GM21576 (cell line): ENCODE data around the gene EMX2.
"Not testable (repeated sequence)": the region's sequence is repeated elsewhere in the genome, so short reads cannot be mapped to it uniquely, and the experiment has no call there.

Experiments
- ATAC-seq: cut with Tn5 transposase; IDR thresholded peaks from one replicate; pipeline ENCODE4 v1.9.1; 2021; ENCODE audit warnings: mild to moderate bottlenecking, moderate library complexity; ENCODE audit not compliant: unreplicated experiment

EMX2 gene

GRCh38 chr10:117542706-117543224 lies at the start of gene EMX2:
Gene EMX2 (plus strand): TSS chr10:117542746. CDS start chr10:117543268, 522 bp downstream.
- ATAC-seq, result no peak

- no peak for ATAC-seq
Observed at GRCh38 chr10:117496031-117496430, 46.5 kb upstream of the EMX2 start.

GRCh38 chr10:117496616-117497028 lies 45.9 kb upstream of the EMX2 start:
- peak; percentile 79 for ATAC-seq

GRCh38 chr10:117497736-117498135 lies 44.8 kb upstream of the EMX2 start:
- ATAC-seq, result no peak

- no peak for ATAC-seq
Observed at GRCh38 chr10:117499248-117500105, 43.1 kb upstream of the EMX2 start.

- no peak for ATAC-seq
Observed at GRCh38 chr10:117500456-117500855, 42.1 kb upstream of the EMX2 start.

GRCh38 chr10:117501460-117502035 lies 41.0 kb upstream of the EMX2 start:
- no peak for ATAC-seq

- no peak for ATAC-seq
Observed at GRCh38 chr10:117502421-117503243, 39.9 kb upstream of the EMX2 start.

GRCh38 chr10:117503244-117504205 lies 39.0 kb upstream of the EMX2 start:
- peak; percentile 79 for ATAC-seq

- ATAC-seq, result no peak
Observed at GRCh38 chr10:117504562-117504961, 38.0 kb upstream of the EMX2 start.

GRCh38 chr10:117507081-117507480 lies 35.5 kb upstream of the EMX2 start:
- ATAC-seq, result not testable (repeated sequence)

- ATAC-seq, result no peak
Observed at GRCh38 chr10:117509573-117509972, 33.0 kb upstream of the EMX2 start.

- no peak for ATAC-seq
Observed at GRCh38 chr10:117511601-117512390, 30.8 kb upstream of the EMX2 start.

- no peak for ATAC-seq
Observed at GRCh38 chr10:117514971-117515370, 27.6 kb upstream of the EMX2 start.

GRCh38 chr10:117516681-117517080 lies 25.9 kb upstream of the EMX2 start:
- ATAC-seq, result no peak

- ATAC-seq, result no peak
Observed at GRCh38 chr10:117518246-117518645, 24.3 kb upstream of the EMX2 start.

- ATAC-seq, result no peak
Observed at GRCh38 chr10:117519286-117519685, 23.3 kb upstream of the EMX2 start.

- ATAC-seq, result no peak
Observed at GRCh38 chr10:117519879-117520278, 22.7 kb upstream of the EMX2 start.

- no peak for ATAC-seq
Observed at GRCh38 chr10:117530791-117531190, 11.8 kb upstream of the EMX2 start.
